Stimulated activated CD4-positive, alpha-beta T cell treated with anti-CD3 and anti-CD28 coated beads, Interleukin-1b, Interleukin-23, amount 100 ng/mL, for 1 hour (primary cell): ENCODE measurements around the gene CLDN25.
"Not testable (repeated sequence)": the region's sequence is repeated elsewhere in the genome, so short reads cannot be mapped to it uniquely, and the experiment has no call there.

Source experiments
- DNase-seq, 2 donors: peaks; one replicate each; pipeline ENCODE4 v3.0.0-alpha.2; 2020; ENCODE audit warnings: low read depth in 2 of 2

CLDN25 gene

DNA sequence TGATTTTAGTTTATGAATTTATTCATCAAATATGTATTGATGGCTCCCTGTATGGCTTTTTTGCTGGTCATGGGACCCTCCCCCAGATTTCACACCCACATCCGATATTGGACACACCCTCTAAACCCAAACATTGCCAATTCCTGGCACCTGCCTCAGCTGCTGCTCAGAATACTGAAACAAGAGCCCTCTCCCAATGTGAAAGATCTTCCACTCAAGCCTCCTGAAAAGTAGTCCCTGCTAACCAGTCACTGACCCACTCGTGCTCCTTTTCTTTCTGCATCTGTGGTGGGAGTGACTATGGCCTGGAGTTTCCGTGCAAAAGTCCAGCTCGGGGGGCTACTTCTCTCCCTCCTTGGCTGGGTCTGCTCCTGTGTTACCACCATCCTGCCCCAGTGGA, at the start of gene CLDN25:
TSS of gene CLDN25 (plus strand) at position 301 of the 400 bp plus-strand sequence. CDS start at position 301, 0 bp downstream.
- no peak for DNase-seq

DNA sequence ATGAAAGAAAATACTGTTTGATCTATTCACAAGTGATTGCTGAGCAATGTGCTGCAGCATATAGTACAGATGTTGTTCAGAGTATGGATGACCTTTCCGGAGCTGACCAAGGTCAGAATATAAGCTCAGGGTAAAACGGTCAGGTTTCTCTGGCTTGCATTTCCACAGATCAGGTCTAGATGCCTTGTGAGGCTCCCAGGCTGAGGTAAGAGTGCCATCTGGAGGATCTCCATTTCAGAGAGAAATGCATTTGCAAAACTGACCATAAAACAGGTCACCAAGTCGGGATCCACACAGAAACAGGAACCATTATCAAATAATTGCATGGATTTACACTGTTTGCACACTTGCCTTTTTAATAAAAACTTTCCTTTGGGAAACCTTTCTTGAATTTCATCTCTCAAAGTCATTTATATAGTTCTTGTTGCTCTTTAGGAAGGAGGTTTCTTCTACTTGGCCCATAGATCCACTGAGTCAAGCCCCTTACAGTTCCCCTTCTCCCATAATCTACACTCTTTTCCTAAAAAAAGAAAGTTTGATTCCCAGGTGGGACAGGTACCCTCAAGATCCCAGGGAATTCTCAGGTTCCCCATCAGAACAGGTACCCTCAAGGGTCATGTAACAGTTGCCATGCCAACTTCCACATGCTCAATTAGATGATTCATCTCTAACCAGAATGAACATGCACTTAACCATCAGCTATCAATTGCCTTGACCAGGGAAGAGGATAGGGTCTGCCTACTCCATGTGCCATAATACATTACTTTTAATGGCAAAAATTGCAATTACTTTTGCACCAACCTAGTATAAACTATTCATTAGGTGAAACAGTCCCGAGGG, 48.5 kb upstream of the CLDN25 start:
- DNase-seq: no peak

DNA sequence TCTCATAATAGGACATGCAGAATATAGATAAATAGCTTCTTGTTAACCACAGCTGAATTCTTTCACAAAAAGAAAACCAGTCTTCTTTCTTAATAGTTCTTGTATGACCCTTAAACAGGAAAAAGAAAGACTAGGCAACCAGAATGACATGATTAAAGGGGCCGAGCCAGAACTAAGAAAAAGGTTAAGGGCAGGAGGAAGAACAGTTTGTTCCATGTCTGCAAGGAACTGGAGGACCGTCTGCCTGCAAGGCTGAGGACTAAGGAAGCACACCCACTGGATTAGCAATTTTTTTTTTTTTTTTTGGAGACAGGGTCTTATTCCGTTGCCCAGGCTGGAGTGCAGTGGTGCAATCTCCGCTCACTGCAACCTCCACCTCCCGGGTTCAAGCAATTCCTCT, 47.5 kb upstream of the CLDN25 start:
- DNase-seq: no peak

DNA sequence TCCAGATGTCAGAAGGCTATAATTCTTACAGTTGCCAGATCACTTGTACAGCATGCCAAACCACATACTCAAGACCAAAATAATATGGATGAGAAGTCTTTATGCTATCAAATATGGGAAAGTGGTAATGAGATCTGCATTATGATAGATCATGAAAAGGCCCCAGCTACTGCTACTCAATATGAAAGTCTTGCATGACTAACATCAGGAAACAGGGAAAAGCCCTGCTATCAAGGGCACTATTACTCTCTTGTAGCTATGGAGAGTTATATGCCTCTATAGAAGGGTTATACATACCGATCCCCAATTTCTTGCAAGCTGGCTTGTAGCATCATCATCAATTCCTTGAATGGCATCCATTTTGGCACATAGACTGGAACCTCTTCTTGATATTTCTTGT, 43.3 kb upstream of the CLDN25 start:
- no peak for DNase-seq

DNA sequence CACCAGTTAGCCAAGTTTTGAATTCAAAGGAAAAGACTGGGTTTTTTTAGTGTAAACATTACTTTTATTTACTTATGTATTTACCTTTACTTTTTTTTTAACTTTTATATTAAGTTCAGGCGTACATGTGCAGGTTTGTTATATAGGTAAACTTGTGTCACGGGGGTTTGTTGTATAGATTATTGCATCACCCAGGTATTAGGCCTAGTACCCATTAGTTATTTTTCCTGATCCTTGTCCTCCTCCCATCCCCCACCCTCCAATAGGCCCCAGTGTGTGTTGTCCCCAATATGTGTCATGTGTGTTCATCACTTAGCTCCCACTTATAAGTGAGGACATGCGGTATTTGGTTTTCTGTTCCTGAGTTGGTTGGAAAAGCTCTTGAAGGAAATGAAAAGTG, 26.7 kb upstream of the CLDN25 start:
- no peak for DNase-seq

DNA sequence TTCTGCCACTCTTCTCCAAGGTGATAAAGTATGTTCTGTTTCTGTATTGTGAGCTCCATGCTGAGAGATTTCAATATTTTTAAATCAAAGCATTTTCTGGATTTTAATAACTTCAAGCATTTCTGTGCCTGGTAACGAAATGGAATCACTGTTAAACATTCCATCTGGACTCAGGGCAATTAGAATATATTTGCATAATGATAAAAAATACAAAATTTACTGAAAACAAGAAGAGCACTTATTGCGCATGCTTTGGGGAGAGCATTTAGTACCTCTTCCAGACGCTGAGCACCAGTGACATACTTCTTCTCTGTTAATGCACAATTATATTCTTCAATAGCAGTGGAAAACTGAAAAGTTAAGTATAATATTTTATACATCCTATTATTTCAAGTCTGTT, 19.4 kb upstream of the CLDN25 start:
- no peak for DNase-seq

DNA sequence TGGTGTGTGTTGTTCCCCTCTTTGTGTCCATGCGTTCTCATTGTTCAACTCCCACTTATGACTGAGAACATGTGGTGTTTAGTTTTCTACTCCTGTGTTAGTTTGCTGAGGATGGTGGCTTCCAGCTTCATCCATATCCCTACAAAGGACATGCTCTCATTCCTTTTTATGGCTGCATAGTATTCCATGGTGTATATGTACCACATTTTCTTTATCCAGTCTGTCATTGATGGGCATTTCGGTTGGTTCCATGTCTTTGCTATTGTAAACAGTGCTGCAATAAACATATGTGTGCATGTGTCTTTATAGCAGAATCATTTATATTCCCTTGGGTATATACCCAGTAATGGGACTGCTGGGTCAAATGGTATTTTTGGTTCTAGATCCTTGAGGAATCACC, 16.6 kb upstream of the CLDN25 start:
- DNase-seq: not testable (repeated sequence)

DNA sequence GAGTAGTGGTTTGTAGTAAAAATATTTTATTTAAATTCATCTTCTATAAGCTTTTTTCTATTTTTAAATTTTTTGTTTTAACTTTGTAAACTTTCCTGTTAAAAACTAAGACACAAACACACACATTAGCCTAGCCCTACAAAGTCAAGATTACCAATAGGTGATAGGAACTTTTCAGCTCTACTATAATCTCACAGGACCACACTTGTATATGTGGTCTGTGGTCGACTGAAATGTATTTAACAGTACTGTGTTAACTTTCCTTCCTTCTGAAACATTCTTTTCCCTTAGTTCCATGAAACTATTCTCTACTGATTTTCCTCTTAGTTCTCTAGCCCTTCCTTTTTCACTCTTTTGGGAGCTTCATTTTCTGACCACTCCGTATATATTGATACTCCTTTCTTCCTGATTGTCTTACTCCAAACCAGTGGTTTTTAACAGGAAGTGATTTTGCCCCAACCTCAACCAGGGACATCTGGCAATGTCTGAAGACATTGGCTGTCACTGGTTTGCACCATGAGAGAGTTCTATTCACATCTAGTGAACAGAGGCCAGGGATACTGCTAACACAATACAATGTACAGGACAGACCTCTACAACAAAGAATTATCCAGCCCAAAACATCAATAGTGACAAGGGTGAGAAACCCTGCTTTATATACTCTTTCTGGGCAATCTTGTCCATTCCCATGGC, 14.9 kb upstream of the CLDN25 start:
- no peak for DNase-seq

DNA sequence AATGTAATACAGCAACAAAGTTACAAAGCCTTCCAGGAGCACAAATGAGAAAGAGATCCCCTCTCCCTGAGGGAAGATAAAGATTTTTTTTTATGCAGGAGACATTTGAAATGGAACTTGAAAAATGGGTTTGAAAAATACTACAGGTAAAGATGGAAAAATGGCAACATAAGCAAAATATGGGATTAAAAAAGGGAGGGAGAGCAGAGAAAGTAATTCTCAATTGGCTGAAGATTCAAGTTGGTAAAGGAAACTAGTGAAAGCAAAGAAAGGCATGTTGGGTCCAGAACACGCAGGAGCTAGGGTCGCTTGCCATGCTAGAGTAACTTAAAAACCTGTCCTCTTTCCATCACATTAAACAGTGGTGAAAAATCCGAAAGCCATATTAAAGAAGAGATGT, 7.6 kb upstream of the CLDN25 start:
- no peak for DNase-seq

DNA sequence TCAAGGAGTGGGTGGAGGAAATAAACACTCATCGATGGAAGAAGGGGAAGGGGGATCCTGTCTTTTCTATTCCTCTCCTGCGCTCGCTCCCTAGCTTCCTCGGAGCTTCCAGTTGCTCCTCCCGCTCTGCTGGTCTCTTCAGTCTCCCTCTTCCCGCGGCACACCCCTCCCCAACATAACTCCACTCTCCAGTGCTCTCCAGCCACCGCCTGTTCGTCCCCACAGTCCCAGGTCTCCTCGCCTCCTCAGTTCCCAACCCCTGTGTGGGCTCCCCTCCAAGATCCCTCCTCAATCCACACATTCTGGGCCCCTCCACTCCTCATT, 6.5 kb upstream of the CLDN25 start:
- no peak for DNase-seq

DNA sequence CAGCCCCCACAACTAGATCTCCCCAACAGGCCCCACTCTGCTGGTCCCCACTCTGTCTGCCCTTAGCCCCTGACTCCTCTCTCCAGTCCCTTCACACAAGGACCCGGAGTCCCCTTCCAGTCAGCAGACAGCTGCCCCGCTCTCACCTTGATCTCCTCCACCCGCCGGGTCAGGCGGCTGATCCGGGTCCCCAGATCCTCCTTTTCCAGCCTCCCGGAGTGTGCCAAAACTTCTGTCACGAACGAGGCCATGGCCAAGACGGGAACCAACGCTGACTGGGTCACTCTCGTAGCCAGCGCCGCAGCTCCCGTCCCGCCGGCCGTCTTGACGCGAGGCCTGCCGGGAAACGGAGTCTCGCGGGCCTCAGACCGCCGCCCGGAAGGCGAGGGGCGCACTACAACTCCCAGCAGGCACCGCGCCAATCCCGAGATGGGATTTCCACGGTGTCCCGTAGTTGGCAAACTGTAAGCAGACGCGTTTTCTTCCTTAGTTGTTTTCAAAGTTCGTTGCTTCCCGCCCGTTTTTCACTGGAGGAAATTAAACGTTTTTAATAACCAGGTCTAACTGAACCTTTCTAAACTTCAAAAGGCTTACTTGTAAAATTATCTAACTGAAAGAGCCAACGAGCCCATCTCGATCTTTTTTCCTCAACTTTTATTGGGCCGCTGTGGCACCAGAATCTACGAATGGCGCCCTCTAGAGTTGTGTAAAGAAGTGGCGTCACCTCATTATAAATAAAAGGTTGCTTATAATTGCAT, 6.0 kb upstream of the CLDN25 start, which contains the start of gene ZW10:
TSS of gene ZW10 (minus strand) at position 277 of the 758 bp plus-strand sequence. CDS start at position 251, 26 bp downstream.
- peak; percentile 73 to 82 for DNase-seq

DNA sequence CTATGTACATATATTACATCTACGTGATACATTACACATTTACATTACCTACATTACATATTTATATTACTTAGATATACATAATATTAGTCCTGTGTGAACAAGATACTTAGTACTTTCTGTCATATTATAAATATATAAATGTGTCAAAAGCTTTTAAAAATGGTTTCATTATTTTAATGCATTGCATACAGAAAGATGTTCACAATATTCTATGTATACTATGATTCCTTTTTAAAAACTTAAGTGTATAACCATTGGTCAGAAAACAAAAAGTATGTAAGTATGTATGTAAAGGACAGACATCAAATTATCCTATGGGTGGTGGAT, 5.5 kb upstream of the CLDN25 start:
- no peak for DNase-seq

DNA sequence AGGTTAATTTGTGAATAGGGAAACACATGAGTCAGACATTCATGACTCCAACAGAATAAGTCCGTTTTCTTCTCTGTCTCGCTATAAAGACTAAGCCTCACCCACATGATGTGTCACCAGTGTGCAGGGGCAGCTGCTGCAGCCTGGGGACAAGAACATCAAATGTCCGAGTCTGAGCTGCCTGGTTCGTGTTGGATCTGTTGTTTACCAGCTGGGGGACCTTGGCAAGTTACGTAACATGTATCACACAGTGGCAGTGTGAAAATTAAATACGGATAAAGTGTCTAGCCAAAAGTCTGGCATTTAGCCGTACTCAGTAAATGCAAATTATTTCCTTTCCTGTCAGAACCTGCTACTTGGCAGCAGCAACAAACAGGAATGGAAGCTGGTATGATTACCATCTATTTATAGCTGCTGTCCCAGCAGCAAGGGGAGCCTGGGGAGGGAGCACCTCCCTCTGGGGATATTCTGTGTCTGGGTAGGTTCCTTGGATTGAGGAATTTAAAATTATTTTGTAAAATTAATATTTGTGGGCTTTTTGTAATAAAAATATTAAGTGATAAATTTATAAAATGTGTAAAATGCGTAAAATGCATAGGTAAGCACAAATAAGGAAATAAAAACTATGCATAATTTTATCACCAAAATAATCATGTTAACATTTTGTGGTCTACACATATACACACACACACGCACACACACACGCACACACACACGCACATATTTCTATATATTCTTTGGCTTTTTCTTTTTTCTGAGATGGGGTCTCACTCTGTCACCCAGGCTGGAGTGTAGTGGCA, 1.3 kb upstream of the CLDN25 start:
- DNase-seq: no peak

DNA sequence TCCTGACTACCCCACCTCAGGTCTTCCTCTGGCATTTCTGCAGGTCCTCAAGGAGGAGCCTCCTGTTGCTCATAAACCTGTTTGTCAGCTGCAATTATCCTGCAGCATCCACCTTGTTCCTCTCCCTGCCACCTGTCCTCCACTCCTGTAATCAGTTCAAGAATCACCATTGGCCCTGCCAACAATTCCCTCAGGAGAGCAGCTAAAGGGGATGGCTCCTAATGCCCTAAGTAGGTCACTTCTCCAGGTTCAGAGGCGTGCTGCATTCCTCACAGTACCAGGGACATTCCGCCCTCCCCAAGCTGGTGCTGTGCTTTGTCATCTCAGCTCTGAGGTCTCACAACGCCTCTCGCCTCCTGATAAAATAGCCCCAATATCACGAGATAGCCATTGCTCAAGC, 2.1 kb downstream of the CLDN25 start:
- DNase-seq: no peak

DNA sequence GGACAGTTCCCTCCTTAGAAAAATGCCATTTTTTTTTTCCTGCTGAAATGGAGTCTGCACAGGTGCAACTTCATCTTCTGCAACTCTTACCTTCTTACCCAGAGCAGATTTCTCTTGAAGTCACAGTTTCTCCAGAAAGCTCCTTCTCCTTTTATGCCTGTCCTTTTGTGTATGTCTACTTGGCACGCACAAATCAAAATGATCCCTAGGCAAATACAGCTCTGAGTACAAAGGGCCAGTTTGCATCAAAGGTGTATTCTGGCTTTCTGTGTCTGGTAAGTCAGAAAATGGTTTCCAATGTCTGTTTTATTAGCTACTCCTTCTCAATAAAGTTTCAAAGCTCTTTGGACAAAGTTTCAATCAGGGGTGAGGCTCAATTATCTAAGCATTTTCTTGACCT, 2.5 kb downstream of the CLDN25 start:
- DNase-seq: no peak

DNA sequence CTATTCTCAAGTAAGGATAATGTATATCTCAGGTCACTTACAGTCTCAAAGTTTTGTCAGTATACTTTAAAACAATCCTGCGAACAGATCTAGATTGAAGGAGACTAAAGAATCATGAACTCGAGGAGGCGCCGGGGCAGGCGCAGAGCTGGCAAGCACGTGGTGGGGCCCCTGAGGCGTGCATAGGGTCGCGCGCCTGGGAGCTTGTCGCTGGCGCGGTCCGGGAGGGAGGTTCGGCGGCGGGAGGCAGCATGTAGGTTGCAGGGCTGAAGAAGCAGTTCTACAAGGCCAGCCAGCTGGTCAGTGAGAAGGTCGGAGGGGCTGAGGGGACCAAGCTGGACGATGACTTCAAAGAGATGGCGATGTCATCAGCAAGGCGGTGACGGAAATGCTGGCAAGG, 9.4 kb downstream of the CLDN25 start:
- DNase-seq: not testable (repeated sequence)

DNA sequence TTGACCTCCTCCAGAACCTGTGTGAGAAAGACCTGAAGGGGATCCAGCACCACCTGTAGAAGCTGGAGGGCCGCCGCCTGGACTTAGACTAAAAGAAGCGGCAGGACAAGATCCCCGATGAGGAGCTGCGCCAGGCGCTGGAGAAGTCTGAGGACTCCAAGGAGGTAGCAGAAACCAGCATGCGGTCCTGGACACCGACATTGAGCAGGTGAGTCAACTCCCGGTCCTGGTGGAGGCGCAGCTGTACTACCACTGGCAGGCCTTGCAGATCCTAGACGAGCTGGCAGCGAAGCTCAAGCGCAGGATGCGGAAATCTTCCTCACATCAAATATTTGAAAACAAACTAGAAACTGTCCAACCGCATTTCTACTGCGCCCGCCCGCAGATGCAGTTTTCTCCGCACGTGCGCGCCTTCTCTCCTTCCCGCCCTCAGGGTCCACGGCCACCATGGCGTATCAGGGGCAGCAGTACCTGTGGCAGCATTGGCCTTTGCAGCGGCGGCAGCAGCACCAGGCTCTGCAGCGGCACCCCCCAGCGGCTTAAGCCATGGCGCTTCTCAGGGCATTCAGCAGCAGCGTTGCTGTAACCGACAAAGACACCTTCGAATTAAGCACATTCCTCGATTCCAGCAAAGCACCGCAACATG, 10.2 kb downstream of the CLDN25 start:
- no peak for DNase-seq

DNA sequence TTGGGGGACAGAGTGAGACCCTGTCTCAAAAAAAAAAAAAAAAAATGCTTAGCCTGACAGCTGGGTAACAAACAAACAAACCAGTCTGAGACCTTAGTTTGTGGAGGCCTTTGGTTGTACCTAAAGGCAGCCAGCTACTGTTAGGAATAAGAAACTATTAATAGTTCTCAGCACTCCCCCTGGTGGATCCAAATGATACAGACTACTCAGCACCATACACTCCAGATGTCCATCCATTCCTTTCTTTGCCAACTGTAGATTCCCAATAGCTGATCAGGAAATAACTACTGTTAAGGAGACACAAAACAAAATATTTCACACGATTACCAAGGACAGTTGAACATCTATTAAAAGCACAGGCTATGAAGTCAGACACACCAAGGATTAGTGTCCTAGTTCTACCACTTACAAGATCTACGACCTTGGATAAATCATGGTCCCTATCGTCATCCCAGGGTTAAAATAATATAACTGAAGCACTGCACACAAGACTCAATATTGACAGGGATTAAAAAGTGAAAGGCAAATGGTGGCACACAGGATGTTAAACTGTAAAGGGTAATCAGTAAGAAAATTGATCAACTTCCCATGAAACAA, 17.2 kb downstream of the CLDN25 start:
- no peak for DNase-seq

DNA sequence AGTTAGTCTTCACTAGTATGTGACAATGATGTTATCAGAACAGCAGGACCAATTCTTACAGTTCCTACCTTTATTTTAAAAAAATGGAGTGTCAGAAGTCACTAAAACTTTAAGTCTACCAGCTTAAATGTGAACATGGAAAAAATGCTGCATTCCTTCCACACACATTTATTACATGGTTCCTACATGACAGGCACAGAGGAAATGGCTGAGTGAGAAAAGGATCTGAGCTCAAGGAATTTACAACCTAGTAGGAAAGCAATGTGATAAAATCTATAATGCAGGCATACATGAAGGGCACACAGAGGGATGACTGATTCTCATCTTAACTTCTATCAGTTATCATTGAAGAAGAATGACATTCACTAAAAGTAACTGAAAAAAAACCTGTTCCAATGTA, 23.0 kb downstream of the CLDN25 start:
- DNase-seq: no peak

DNA sequence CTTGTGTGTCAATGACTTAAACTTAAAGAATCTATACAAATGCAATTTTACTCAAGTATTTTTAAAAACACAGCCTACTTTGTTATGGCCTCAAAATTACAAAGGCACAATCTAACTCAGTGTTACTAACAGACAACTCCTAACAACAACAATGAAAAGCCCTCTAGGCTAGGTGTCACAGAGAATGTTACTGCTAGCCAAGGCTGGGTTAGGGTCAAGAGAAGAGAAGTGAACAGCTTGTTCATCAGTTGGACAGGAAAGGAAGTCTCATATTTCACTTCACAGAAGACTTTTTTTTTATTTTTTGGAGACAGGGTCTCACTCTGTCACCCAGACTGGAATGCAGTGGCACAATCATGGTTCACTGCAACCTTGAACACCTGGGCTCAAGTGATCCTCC, 26.0 kb downstream of the CLDN25 start:
- no peak for DNase-seq

DNA sequence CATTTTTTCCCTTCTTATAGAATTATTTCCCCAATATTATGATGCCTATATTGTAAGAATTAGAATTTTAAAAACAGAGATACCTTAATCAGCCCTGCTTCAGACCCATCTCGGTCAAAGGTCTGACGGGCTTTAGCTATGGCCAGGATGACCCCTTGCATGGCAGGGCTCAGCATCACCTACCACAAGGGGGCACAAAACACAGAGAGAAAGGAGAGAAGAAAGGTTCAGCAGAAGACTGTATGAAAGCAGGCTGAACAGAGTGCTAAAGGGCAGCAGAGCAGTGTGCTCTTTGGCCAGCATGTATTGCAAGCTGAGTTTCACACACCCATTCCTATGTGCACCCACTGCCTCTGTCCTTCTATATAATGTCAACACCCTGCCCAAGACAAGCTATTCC, 26.8 kb downstream of the CLDN25 start:
- no peak for DNase-seq
